GM19240 (cell line): Measurements from ENCODE around the gene MTMR6.
"Not testable (repeated sequence)": the region's sequence is repeated elsewhere in the genome, so short reads cannot be mapped to it uniquely, and the experiment has no call there.

Experiments used
- DNase-seq: peaks from one replicate; pipeline ENCODE4 v3.0.0; 2011; ENCODE audit warnings: low spot score; ENCODE audit not compliant: insufficient read length

The MTMR6 gene

GRCh38 chr13:25286969-25287961 lies at the start of gene MTMR6:
Gene MTMR6, minus strand, starts transcription at chr13:25287488. Its CDS starts 241 bp downstream, at chr13:25287247.
- DNase-seq, result peak; percentile 89

GRCh38 chr13:25335856-25336255 lies 48.6 kb upstream of the MTMR6 start:
- DNase-seq, result no peak

GRCh38 chr13:25330541-25330940 lies 43.3 kb upstream of the MTMR6 start:
- no peak for DNase-seq

GRCh38 chr13:25329706-25330105 lies 42.4 kb upstream of the MTMR6 start:
- no peak for DNase-seq

GRCh38 chr13:25324100-25324499 lies 36.8 kb upstream of the MTMR6 start:
- DNase-seq, result no peak

- no peak for DNase-seq
Measured at GRCh38 chr13:25319771-25320170, 32.5 kb upstream of the MTMR6 start.

- not testable (repeated sequence) for DNase-seq
Measured at GRCh38 chr13:25318946-25319345, 31.7 kb upstream of the MTMR6 start.

- no peak for DNase-seq
Measured at GRCh38 chr13:25310891-25311290, 23.6 kb upstream of the MTMR6 start.

- no peak for DNase-seq
Measured at GRCh38 chr13:25306671-25307464, 19.6 kb upstream of the MTMR6 start.

- DNase-seq, result no peak
Measured at GRCh38 chr13:25302121-25302520, 14.8 kb upstream of the MTMR6 start.

GRCh38 chr13:25301347-25302113 lies 14.2 kb upstream of the MTMR6 start, which contains the start of gene NUP58:
Gene NUP58, plus strand, starts transcription at chr13:25301625. Its CDS starts 149 bp downstream, at chr13:25301774.
- peak; percentile 55 for DNase-seq

- DNase-seq, result no peak
Measured at GRCh38 chr13:25300861-25301346, 13.6 kb upstream of the MTMR6 start.

- no peak for DNase-seq
Measured at GRCh38 chr13:25295701-25296100, 8.4 kb upstream of the MTMR6 start.

- no peak for DNase-seq
Measured at GRCh38 chr13:25295228-25295627, 7.9 kb upstream of the MTMR6 start.

GRCh38 chr13:25292301-25292700 lies 5.0 kb upstream of the MTMR6 start:
- no peak for DNase-seq

GRCh38 chr13:25291691-25292090 lies 4.4 kb upstream of the MTMR6 start:
- no peak for DNase-seq

- DNase-seq, result no peak
Measured at GRCh38 chr13:25288966-25289365, 1.7 kb upstream of the MTMR6 start.

GRCh38 chr13:25286308-25286968 lies 850 bp downstream of the MTMR6 start:
- peak; percentile 12 for DNase-seq

- no peak for DNase-seq
Measured at GRCh38 chr13:25281935-25282332, 5.4 kb downstream of the MTMR6 start.

GRCh38 chr13:25281193-25281934 lies 5.9 kb downstream of the MTMR6 start:
- DNase-seq, result peak; percentile 29
